AML-193 (cell line): ENCODE data around the gene DPYD.

Experiments
- DNase-seq, 2 experiments: peaks; one replicate each; lab custom pipeline; 2025; lab: John Stamatoyannopoulos, UW

DPYD gene

DNA sequence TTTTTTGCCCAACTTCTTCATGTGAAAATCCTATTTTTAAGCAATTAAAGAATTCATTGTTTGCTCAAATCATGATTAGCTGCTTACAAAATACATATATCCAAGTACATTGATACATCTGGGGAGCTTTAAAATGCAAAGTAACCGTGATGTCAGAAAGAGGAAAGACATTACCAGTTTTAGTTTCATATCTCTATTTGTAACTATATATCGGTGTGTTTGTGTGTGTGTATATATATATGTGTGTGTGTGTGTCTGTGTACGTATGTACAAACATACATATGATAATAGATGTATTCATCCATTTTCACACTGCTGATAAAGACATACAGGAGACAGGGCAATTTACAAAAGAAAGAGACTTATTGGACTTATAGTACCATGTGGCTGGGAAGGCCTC, 310.1 kb downstream of the DPYD start:
- DNase-seq: no peak

DNA sequence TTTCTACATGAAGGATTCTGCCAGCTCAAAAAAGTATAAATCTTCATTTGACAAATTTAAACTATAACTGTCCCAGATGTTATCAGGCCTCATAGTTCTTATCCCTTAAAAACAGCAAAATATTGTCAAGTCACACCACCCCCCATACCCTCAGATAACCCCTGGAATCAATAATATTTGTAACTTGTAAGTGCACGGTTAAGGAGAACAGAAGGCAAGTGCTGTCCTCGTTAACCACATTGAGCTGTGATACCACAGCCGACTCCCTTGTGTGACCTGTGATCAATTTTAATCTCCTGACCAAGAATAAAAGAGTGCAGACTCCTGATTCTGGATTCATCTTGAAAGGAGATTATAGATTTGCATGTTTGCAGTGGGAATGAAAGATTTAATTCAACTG, 310.7 kb downstream of the DPYD start:
- no peak for DNase-seq

DNA sequence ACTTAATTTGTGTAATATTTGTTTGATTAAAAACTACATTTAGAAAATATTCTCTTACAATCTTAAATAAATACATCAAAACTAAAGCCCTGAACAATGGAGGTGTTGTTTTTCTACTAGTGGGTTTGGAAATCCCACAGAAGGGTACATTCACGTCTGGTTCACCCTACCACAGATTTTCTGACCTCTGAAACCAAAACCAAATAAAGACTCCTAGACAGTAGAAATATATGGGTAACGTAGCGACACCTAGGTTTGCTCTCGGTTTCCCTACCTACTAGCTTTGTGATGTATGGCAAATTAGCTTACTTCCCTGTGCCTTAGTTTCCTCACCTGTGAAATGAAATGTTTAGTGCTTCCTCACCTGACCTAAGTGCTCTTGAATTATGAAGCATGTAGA, 312.6 kb downstream of the DPYD start:
- DNase-seq: no peak

DNA sequence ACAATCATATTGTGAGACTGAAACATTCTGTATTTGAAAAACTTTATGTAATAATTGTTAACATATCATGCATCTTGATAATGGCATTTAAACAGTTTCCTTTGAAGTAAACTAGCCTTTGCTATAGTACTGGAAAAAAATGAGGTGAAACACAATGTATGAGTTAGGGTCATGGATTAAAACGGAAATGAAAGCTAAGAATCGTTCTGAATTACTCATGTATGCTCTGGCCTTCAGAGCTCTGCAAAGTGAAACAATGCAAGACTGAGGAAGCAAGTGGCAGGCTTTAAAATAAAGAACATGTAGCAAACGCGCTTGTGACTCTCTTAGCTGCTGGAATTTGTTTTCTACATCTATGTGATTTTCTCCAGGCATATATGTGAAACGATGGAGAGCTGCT, 317.1 kb downstream of the DPYD start:
- DNase-seq: no peak

DNA sequence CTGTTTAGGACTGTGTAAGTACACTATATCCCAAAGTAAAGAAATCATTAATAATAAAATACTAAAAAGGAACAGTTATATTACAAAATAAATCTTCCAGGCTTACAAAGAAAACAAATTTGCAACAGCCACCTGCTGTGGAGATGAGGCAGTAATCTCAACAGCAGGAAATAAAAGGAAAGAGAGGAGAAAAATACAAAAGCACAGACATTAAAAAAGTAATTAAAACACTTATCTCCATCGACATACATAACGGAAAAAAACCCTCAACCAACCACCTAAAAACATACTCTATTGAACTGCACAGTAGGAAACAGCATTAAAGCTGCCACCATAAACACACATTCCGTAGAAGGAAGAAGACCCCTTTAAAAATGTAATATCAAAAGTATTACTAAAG, 317.6 kb downstream of the DPYD start:
- no peak for DNase-seq

DNA sequence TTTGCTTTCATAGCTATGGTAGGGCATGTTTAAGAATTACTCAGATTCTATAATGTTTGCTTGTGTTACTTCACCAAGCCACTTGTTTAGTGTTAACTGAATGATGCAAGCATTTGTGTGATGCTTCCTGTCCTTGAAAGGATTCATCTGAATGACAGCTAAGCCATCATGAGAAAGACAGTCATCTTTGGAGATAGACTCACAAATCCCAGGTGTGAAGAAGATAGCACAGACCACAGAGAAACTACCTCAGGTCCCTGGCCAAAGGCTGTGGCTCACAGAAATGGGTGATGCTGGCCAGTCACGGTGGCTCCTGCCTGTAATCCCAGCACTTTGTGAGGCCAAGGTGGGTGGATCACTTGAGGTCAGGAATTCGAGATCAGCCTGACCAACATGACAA, 321.4 kb downstream of the DPYD start:
- no peak for DNase-seq

DNA sequence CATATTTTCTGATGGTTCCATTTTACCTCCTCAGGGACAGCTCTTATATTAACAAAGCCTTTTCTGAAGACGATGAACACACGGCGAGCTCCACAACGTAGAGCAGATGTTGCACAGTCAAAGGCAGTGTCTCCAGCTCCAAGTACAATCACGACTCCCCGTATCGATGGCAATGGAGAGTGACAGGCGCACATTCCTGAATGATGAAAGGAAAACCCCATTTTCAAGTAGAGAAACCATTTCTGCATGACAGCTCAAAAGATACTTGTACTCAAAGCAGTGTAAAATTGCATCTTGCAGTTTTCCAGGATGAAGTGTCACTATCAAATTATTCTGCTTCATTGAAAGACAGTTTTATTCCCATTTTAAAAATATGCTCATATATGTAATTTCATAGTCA, 327.6 kb downstream of the DPYD start:
- no peak for DNase-seq

DNA sequence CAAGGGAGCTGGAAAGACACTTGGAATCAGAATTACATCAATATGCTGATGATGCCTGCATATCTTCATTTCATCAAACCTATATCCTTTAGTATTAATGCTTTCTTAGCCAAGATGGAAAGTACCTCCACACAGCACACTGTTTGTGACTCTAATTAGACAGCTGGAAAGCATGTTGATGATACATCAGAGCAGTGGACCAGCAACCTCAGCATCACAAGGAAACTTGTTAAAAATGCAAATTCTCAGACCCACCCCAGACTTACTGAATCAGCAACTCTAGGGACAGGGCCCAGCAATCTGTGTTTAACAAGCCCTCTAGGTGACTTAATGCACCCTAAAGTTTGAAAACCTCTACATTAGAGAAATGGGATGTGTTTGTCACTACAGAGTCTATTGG, 332.1 kb downstream of the DPYD start:
- no peak for DNase-seq

DNA sequence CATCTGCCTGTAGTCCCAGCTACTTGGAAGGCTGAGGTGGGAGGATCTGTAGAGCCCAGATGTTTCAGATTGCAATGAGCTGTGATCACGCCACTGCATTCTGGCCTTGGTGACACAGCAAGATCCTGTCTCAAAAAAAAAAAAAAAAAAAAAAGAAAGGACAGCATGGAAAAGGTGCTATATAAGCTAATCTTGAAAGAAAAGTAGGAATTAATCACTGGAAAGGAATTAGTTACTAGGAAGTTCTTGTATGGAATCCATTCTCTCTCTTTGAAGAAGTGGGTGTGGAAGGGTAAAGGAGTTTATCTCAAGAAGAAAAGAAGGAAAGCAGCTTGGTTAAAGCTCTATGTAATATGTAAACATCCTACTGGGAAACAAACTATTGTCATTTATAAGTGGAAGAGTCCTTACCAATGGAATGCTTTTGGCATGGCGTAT, 339.2 kb downstream of the DPYD start:
- DNase-seq: no peak

DNA sequence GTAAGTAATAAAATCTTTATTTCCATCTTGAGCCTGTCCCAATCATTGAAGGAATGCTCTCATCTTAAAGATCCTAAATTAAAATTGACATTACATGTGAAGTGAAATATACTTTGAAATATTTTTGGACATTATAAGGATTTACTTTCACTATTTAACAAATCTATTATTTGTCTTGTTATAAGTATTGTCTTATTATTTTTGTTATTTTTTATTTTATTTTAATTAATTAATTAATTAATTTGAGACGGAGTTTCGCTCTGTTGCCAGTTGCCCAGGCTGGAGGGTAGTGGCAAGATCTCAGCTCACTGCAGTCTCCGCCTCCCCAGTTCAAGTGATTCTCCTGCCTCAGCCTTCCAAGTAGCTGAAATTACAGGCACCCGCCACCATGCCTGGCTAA, 343.2 kb downstream of the DPYD start:
- no peak for DNase-seq

DNA sequence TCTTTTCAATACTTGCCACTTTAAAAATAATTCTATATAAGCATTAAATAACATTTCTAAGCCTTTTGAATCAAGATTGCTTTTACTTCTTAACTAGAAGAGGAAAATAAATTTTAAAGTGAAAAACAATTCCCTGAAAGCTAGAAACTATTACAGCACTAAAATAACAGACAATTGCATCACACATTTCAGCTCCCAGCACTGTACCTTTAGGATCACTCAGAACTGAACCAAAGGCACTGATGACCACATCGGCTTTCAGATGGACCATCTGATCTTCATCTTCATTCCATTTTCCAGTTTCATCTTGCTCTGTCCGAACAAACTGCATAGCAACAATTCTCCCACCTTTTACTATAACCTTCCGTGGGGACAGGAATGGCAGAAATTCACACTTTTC, 347.3 kb downstream of the DPYD start:
- no peak for DNase-seq

DNA sequence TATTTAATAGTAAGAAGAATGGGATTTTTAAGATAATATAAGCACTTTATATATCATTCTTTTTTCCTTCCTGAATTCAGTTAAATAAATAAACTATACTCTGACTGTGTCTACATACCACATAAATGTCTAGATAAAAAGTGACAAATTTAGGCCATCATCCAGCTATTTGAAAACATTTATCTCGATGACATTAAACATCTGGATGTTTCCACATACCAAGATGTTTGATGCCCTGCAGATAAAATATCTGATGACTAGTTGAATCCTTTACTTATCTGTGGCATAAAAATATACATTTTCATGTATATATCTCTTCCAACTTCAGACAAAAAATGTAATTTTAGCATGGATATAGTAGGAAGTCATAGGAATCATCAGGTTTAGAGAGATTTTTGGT, 348.3 kb downstream of the DPYD start:
- no peak for DNase-seq

DNA sequence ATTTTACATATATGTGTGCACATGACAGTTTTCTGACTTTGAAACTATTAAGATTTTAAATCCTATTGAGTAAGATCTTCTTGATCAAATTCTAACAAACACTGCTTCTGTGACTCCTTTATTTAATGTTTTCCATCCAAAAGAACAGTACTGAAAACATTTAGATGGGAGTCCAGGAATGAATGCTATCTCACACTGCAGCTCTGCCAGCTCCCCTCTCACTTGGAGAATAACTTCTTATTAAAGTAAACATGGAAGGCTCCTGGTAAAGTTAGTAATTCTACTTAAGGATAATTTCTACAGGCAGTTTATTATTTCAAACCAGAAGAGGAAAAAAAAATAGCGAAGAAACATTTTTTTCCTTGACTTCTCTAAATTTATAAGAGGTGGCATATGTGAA, 349.1 kb downstream of the DPYD start:
- DNase-seq: no peak

DNA sequence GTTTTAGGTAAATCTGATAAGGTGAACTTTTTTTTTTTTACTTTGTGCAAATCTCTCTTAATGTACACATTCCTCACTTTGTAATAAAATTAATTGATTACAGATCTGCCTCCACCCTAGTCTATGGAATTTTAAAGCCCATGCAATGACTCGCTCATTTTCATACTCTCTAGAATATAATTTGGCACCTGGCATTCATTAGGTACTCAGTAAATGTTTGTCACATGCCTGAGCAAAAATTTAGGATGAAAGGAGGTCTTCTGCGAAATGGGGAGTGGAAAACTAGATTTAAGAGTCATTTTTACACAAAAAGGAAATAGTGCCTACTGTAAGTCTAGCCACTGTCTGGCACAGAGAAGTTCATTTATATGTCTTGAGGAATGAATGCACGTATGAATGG, 350.1 kb downstream of the DPYD start:
- no peak for DNase-seq

DNA sequence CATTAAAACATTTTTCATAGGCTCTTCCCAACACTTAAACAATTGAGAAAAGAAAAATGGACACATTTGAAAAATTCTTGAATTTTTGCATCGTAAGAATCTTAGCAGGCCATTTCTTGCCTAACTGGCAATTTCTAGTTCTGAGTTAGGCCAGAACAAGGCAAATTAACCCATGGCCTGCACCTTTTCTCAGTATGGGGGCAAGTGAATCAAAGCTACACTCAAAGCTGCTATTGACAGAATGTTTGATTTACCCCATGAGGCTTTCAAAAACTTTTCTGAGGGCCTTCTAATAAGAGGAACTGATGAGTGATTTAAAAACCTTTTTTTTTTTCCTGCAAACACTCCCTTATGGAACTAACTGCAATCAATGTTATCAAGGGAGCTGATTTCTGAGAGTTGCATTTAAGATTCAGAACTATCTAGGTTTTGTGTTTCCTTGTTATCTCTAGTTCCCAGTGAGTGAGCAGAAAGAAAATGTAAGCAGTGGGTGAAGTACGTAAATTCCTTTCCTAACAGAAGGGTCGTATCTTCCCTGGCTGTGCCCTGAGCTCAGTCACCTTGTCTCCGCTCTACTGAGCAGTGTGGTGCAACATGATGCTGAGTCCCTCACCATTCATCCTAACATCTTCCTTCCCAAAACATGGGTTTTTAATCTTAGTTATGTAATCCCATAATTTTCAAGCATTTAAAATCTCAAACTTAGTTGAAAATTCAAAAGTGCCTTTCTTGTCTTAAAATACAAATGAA, 353.7 kb downstream of the DPYD start:
- no peak for DNase-seq

DNA sequence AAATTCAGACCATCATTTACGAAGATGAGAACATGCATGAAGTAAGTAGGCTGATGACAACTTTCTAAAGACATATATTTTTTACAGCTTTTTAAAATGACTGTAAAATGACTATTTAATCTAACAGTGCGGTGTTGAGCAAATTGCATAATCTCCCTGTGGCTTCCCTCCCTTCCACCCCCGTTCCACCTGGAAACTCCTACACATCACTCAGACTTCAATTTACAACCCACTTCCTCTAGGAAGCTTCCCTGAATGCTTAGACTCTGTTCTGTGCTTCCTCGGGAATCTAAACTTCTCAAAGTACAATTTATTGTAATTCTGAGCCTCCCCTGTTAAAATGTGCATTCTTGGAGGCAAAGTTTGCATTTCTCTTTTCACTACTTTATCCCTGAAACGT, 354.9 kb downstream of the DPYD start:
- DNase-seq: no peak

DNA sequence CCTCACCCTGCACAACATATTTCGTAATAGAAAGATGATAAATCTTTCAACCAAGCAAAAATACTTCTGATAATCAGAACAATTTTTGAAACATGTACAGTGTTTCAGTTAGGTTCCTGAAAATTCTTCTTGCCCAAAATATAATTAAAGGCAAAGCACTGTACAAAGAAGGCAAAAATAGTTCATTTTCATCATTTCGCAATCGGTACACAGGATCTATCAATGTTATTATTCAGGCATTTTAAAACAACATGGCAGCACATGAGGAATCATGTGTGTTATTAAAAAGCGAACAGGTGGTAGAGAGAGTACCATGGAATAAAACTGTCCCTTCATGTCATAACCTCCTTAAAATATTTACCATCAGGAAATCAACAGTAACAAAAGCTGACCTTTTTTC, 356.9 kb downstream of the DPYD start:
- DNase-seq: no peak

DNA sequence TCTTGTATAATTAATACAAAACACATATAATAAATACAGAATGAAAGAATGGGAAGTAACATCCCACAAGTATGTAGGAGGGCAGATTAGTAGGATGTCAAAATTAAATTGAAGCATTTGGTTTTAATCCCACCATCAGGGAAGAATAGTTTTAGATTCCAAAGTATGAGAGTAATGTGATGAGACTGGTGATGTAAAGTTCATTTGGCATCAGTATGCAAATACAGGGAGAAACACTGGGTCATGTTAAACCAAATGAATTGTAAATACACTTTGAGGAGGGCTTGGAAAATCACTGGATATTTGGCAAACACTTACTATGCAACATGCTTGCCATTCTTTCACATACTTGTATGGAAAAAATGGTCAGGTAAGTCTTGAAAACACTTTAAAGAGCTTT, 358.8 kb downstream of the DPYD start:
- DNase-seq: no peak

DNA sequence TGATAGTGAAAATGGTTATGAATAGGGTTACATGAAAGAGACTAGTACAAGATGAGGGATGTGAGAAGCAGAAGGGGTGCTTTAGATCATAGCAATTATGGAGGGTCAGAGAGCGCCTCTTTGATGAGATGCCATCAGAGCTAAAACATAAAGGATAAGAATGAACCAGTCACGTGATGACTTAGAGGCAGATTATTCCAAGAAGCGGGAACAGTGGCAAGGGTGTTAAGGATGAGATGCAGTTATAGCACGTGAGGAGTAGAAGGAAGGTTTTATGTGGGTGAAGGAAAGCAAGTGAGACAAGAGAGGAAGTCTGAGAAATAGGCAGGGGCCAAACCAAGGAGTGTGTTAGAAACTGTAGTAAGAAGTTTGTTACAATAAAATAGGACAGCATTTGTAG, 360.1 kb downstream of the DPYD start:
- DNase-seq: no peak

DNA sequence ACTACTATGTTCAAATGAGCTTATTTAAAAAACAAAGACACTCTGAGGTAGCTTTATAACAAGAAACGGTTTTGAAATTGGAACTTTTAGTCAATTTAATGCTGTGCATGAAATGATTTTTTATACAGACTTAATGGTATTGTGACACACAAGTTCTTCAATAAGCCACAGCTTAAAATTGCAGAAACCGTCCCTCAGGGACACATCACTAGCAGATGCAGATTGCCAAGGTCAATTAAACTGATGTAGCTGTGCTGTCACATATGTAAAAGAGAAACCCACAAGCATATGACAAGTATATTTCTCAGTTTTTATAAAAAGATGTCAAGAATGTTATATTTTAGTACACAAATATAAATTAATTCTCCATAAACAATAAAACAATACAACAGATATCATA, 366.9 kb downstream of the DPYD start:
- no peak for DNase-seq

DNA sequence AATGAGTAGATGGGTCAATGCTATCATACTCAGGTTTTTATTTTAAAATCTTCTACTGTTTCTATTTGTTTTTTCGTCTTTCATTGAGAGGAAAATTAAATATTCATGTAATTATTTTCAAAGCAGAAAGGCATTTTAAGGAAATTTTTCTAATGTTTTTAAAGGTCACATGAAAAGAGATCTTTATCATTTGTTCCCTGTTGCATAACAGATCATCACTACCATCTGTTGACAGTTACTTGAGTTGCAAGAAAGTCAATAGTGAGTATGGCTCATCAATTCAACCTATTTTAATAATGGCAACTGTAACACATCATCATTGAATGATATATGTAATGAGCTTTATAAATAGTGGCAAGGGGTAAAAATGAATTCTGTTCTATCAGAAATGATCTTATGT, 369.7 kb downstream of the DPYD start:
- no peak for DNase-seq

DNA sequence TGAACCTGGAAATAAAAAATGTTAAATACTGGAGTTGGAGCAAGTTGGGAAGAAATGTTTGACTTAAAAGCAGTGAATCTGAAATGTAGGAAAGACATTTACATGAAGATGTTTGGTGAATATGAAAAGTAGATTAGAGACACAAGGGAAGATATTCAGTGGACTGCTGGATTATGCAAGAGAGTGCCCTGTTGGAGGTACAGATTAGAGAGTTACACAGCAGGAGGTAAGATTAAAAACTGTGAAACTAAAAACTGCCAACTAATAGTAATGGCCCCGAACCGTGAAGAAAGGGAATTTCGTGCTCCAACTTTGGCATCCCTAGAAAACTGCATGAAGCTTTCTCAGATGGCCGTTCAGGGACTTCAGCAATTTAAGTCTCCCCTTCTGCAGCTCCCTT, 375.4 kb downstream of the DPYD start:
- no peak for DNase-seq

DNA sequence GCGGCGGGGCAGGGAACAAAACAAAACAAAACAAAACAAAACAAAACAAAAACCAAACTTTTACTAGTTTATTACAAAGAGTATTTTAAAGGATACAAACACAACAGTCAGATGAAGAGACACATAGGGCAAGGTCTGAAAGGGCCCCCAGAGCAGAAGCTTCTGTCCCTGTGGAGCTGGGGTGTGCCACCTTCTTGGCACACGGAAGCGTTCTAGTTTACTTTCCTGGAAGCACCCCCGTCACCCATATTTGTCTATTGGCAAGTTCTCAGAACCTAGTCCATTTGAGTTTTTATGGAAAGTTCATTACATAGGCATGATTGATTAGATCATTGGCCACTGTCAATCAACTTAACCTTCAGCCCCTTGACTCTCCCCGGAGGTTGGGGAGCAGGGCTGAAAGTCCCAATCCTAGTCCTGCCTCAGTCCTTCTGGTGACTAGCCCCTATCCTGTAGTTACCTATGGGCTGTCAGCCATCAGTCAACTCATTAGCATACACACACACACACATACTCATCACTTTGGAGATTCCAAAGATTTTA, 380.4 kb downstream of the DPYD start:
- DNase-seq: no peak

DNA sequence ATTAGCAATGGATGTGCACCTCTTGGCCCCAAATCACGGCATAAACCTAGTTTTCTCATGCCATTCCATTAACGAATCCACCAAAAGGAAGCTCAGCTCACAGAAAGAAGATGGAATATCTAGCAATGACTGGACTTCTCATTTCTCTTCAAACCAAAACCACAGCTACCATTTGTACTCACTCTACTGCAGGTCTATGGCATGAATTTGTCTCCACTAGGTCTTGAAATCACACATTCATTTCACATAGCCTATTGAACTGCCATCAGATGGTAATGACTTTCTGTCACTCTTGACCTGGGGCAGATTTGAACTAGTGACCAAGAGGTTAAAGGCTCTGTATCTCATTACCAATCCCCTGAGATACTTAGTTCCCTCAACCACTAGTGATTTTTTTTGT, 382.7 kb downstream of the DPYD start:
- DNase-seq: no peak
